Measurements from ENCODE around the gene TTC1.

TTC1 gene

DNA sequence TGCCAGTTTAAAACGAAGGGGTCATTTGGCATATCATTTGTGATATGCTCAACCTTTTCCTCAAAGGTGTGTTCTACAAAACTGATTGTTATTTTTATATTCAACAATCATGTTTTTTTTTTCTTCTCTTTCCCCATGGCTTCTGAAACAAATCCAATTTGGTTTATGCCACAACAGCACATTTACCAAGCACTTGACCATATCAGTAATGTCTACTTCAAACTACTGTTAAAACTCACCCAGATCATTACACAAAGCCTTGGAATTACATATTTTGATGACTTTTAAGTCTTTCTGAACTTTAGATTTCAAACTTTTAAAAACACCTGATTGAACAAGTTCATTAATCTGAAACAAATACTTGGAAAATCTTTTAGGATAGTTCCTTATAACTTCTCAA, 81.1 kb downstream of the TTC1 start:
- DNase-seq, result no peak

DNA sequence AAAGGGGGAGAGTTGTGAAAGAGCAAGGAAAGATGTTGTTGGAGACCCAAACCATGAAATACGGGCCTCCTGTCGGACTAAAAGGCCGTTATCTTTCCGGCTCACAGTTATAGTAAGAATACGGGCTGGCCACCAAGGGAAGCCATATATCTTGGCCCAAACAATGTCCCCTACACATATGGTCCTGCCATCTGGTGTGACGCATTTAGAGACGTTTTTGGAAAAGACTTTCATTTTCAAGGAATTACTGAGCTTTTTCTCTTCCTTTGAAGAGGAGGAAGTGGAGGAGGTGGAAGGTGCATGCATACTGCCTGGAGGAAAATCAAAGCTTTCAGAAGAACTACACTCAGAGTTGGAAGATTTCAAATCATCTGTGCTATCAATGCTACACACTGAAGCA, 83.6 kb downstream of the TTC1 start:
- peak; percentile 18 for DNase-seq

DNA sequence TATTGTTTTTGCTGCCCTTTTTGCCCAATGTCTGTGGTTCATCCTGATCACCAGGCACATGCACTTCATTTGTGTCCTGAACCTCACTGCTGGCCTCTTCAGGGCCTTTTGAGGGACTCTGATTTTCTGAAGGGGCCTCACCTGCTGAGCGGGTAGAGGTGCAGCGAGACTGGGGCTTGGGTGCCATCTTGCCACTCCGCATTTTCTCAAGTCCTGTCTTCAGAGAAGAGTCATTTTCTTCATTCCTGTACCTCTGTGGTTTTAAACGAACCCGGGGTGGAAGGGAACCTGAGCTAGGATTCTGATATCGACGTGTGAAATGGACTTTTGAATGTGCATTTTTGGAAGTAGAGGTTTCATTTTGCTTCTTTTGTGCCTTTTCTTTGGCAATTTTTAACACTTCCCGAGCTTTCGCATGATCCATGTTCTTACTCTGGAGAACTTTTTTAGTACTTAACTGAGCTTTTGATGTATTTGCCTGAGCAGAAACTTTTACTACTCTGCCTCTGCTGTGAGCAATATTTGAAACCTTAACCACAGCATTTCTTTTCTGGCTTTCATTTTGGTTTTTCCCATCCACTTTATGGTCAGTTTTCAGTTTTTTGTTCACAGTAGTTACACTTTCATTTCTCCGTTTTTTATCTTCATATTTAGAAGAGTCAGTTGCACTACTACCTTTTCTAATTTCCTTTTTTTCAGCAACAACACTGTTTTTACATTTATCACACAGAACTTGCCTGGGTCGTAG, 84.2 kb downstream of the TTC1 start:
- peak; percentile 45 for DNase-seq

DNA sequence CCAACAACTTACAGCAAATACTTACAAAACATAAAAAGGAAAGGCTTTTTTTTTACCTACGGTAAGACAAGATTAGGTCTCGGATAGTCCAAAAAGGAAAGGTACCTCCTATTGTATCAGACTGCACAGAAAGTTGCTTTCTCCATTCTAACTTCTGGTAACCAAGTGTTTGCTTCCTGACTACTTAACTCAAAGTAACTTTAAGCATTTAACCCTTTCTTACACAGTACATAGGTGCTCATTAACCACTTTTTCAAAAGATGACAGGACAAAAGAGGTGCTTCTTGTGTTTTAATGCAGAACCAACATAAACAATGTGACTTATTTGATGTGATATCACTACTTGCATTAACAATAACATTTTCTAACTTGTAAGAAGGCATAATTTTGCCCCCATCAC, 87.2 kb downstream of the TTC1 start:
- DNase-seq, result no peak

DNA sequence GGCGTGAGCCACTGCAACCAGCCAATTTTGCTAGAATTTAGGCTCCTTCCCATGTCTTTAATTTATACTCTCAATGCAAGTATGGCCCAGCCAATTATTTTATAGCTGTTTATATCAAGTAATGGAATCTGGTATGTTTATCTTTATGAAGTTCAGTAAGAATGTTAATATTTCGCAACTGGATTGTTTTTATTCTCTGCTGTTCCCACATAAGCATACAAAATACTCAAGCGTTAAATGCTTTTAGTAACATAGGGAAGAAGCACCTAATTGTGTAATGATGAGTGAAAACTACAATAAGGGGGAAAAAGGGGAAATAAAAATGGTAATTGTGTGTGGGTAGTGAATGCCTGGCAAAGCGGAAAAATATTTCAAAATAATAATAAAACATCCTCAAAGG, 89.1 kb downstream of the TTC1 start:
- DNase-seq, result peak; percentile 85

DNA sequence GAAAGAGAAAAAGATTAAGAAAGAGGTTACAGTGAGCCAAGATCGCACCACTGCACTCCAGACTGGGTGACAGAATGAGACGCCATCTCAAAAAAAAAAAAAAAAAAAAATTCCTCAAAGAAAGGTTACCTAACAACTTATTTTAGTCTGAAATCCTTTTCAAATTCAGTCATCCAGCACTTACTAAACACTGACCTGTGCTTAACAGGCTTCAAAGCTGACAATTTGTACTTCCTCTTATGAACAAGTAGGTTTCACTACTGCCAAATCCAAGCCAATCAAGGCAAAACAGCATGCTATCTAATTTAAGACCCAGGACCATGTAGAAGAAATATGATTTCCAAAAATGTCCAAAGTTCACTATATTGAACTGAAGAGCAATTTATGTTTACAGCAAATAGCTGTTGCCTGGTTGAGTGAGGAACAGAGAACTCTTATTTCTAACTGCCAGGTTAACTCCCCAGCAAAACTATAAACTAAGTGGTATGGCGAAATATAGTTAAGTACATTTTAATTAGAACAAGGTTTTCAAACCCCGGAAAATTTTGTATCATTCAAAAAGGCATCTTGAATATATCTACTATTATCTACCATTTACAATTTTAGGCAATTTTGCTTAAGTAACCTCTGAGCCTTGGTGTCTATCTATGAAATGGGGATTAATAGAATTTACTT, 96.9 kb downstream of the TTC1 start:
- peak; percentile 61 for DNase-seq

DNA sequence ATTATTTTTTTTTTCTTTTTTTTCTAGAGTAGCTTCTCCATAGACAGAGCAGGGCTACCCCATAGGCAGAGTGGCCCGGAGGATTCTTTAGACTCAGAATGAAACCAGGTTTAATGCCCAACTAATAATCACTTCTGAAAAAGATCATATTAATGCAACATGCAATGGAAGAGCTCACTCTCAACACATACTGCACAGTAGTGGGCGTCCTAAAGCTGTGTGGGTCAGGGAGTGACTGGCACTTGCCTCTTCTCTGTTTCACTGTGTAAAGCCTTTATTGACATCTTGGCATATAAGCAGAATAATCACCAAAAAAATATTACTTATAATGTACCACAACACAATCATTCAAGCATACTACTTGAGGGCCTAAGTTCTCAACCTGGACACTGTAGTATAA, 99.2 kb downstream of the TTC1 start:
- DNase-seq, result no peak

All from suppressor macrophage treated with lipopolysaccharide for 4 hours (primary cell).